Fibroblast of skin of left quadriceps (primary cell): ENCODE results near the gene MYL6B.
"Not testable (repeated sequence)": the region's sequence is repeated elsewhere in the genome, so short reads cannot be mapped to it uniquely, and the experiment has no call there.

ENCODE experiments used
- DNase-seq, 2 experiments: peaks; one replicate each; pipeline ENCODE4 v3.0.0-alpha.2; 2013; ENCODE audit warnings: low read depth in 2 of 2

Gene MYL6B

GRCh38 chr12:56152132-56152755 is at the start of gene MYL6B:
TSS of gene MYL6B (plus strand) at chr12:56152587. CDS start at chr12:56153919, 1,332 bp downstream.
- DNase-seq = peak; percentile 76 to 78

- DNase-seq = no peak
These were observed 49.7 kb upstream of the MYL6B start for GRCh38 chr12:56102683-56103065.

GRCh38 chr12:56103066-56103711 is 49.2 kb upstream of the MYL6B start:
- no peak for DNase-seq

GRCh38 chr12:56103823-56104108 is 48.6 kb upstream of the MYL6B start:
- DNase-seq = no peak

GRCh38 chr12:56104109-56104814 is 48.1 kb upstream of the MYL6B start, which contains the start of gene PA2G4:
TSS of gene PA2G4 (plus strand) at chr12:56104559. CDS start at chr12:56104738, 179 bp downstream.
- peak; percentile 97 to 98 for DNase-seq

GRCh38 chr12:56104815-56105608 is 47.4 kb upstream of the MYL6B start:
- no peak for DNase-seq

GRCh38 chr12:56105609-56105902 is 46.8 kb upstream of the MYL6B start:
- no peak for DNase-seq

GRCh38 chr12:56107242-56107641 is 45.1 kb upstream of the MYL6B start:
- no peak for DNase-seq

GRCh38 chr12:56110571-56110970 is 41.8 kb upstream of the MYL6B start:
- no peak for DNase-seq

GRCh38 chr12:56114084-56114483 is 38.3 kb upstream of the MYL6B start:
- DNase-seq = no peak

GRCh38 chr12:56115329-56115728 is 37.1 kb upstream of the MYL6B start:
- DNase-seq = no peak

GRCh38 chr12:56116267-56117081 is 35.9 kb upstream of the MYL6B start, which contains the start of gene RPL41:
TSS of gene RPL41 (plus strand) at chr12:56116633.
- DNase-seq = peak; percentile 89 to 90

GRCh38 chr12:56117082-56117706 is 35.2 kb upstream of the MYL6B start:
- DNase-seq = not testable (repeated sequence)

GRCh38 chr12:56117778-56118687 is 34.4 kb upstream of the MYL6B start, which contains the start of gene ZC3H10:
TSS of gene ZC3H10 (plus strand) at chr12:56118266. CDS start at chr12:56120563, 2,297 bp downstream.
- DNase-seq = peak; percentile 98

- no peak for DNase-seq
These were observed 33.6 kb upstream of the MYL6B start for GRCh38 chr12:56118688-56119357.

GRCh38 chr12:56119361-56119796 is 33.0 kb upstream of the MYL6B start:
- peak; percentile 81 to 83 for DNase-seq

- no peak for DNase-seq
These were observed 32.1 kb upstream of the MYL6B start for GRCh38 chr12:56120158-56120846.

- DNase-seq = no peak
These were observed 31.1 kb upstream of the MYL6B start for GRCh38 chr12:56121204-56121870.
